Measurements from ENCODE around the gene EID1. TPM values are rescaled to one million over a fixed set of nuclear protein-coding genes. Genes with fewer than 3 reads are reported as not detected.

EID1 gene
- total and polyA plus RNA-seq, 12 donors, result 129 to 255 (median 220) TPM

- DNase-seq, result no peak
- no peaks in the 10 kb centered on the region for H3K27me3 ChIP-seq
- 45 to 53% methylated on average over 9 of the region's 9 CpGs for WGBS, 2 donors
- no peak for TF ChIP-seq CTCF (IDR thresholded peaks at IDR 0.05)
- intact Hi-C loops (cut with DNase I), result loop anchor here in 1 of 10 donors (5.0 kb wide), 1 partner anchor 1053 kb away; no protein-coding TSS in a partner anchor
- no peak overlapping the region for H3K4me3 ChIP-seq
- peaks cover 0 to 7% (median 0%) of the 10 kb centered on the region in 9 donors for H3K4me1 ChIP-seq
- H3K27ac ChIP-seq, result no peak overlapping the region
- peak in 3 of 8 donors; percentile 38 to 75 (median 60) for ATAC-seq
- H3K9me3 ChIP-seq, result no peaks in the 10 kb centered on the region
- H3K36me3 ChIP-seq, result no peaks in the 10 kb centered on the region
These were observed 47.8 kb downstream of the EID1 start for GRCh38 chr15:48925714-48926223.

GRCh38 chr15:48928877-48929538, 51.1 kb downstream of the EID1 start:
- WGBS, 2 donors, result 92% methylated on average over 6 of the region's 6 CpGs
- no peak for TF ChIP-seq CTCF (IDR thresholded peaks at IDR 0.05)
- DNase-seq, result no peak
- H3K27me3 ChIP-seq, result no peaks in the 10 kb centered on the region
- no peak overlapping the region for H3K27ac ChIP-seq
- H3K9me3 ChIP-seq, result no peaks in the 10 kb centered on the region
- intact Hi-C loops (cut with DNase I), result loop anchor here in 1 of 10 donors (5.0 kb wide), 1 partner anchor 1057 kb away; no protein-coding TSS in a partner anchor
- H3K4me3 ChIP-seq, result no peak overlapping the region
- no peaks in the 10 kb centered on the region for H3K36me3 ChIP-seq
- no peak for ATAC-seq
- peaks cover 0 to 7% (median 0%) of the 10 kb centered on the region in 9 donors for H3K4me1 ChIP-seq

GRCh38 chr15:48929661-48930060, 51.7 kb downstream of the EID1 start:
- TF ChIP-seq CTCF (IDR thresholded peaks at IDR 0.05), result no peak
- DNase-seq, result no peak
- Histone ChIP-seq H3K9me3 (no peaks in the 10 kb centered on the region), H3K36me3 (no peaks in the 10 kb centered on the region), H3K27me3 (no peaks in the 10 kb centered on the region), H3K4me1 (peaks cover 0 to 7% (median 0%) of the 10 kb centered on the region in 9 donors), H3K4me3 (no peak overlapping the region), H3K27ac (no peak overlapping the region)
- intact Hi-C loops (cut with DNase I), result loop anchor here in 1 of 10 donors (5.0 kb wide), 1 partner anchor 1057 kb away; no protein-coding TSS in a partner anchor
- ATAC-seq, result no peak
- WGBS, 2 donors, result 83 to 84% methylated on average over 3 of the region's 3 CpGs

Other genes with a start within 250 kb of the EID1 start
- 100 to 1,000 TPM in 1 of 10 donors, 10 to 100 TPM in 9; 18.4 to 116 (median 32.9) TPM for gene FBN1, start 232.4 kb upstream of the EID1 start, total RNA-seq
- gene FBN1, start 232.4 kb upstream of the EID1 start, polyA plus RNA-seq, result 10 to 100 TPM in 1 of 2 donors, 1 to 10 TPM in 1; 7.0 to 31.8 TPM
- gene CEP152, start 67.1 kb upstream of the EID1 start, total RNA-seq, result 1 to 10 TPM in 5 of 10 donors, under 1 TPM in 5; 0.51 to 1.8 (median 1.1) TPM
- 1 to 10 TPM in 1 of 2 donors, under 1 TPM in 1; 0.87 to 1.3 TPM for gene CEP152, start 67.1 kb upstream of the EID1 start, polyA plus RNA-seq
- 1 to 10 TPM; 1.3 to 4.9 (median 2.2) TPM for gene SHC4, start 85.8 kb downstream of the EID1 start, total RNA-seq
- 1 to 10 TPM; 1.2 to 2.6 TPM for gene SHC4, start 85.8 kb downstream of the EID1 start, polyA plus RNA-seq
- 10 to 100 TPM; 29.8 to 49.8 (median 44.0) TPM for gene SECISBP2L, start 168.3 kb downstream of the EID1 start, total RNA-seq
- 10 to 100 TPM in 1 of 2 donors, 1 to 10 TPM in 1; 6.2 to 10.5 TPM for gene SECISBP2L, start 168.3 kb downstream of the EID1 start, polyA plus RNA-seq